Thymus (tissue), 11 donors: ENCODE measurements around the gene LILRA2. TPM values are rescaled to one million over a fixed set of nuclear protein-coding genes. Genes with fewer than 3 reads are reported as not detected.
"Not testable (repeated sequence)": the region's sequence is repeated elsewhere in the genome, so short reads cannot be mapped to it uniquely, and the experiment has no call there.

ENCODE experiments used
- DNase-seq, 9 donors: peaks; one replicate each; pipeline ENCODE4 v3.0.0-alpha.2; 2013; ENCODE audit warnings: low spot score in 9 of 9, low read depth in 6 of 9, missing footprints in 1 of 9
- H3K27ac ChIP-seq, 2 donors: one replicate each; pipeline ENCODE4 v1.5.1; 2013; ENCODE audit warnings: control low read depth in 1 of 2, low read depth in 1 of 2, low read length in 1 of 2, mild to moderate bottlenecking in 1 of 2, moderate library complexity in 1 of 2
- H3K27me3 ChIP-seq, 2 donors: one replicate each; pipeline ENCODE4 v1.5.1; 2013; ENCODE audit warnings: low read length in 1 of 2; ENCODE audit not compliant: control insufficient read depth in 2 of 2, insufficient read depth in 1 of 2
- H3K36me3 ChIP-seq, 2 donors: one replicate each; pipeline ENCODE4 v1.5.1; 2013; ENCODE audit warnings: low read length in 1 of 2, mild to moderate bottlenecking in 1 of 2, moderate library complexity in 1 of 2; ENCODE audit not compliant: control insufficient read depth in 2 of 2, insufficient read depth in 2 of 2
- H3K4me1 ChIP-seq, 2 donors: one replicate each; pipeline ENCODE4 v1.5.1; 2013; ENCODE audit warnings: low read length in 2 of 2; ENCODE audit not compliant: control insufficient read depth in 2 of 2, insufficient read depth in 2 of 2
- H3K4me3 ChIP-seq, 2 donors: one replicate each; pipeline ENCODE4 v1.5.1; 2013; ENCODE audit warnings: low read length in 2 of 2, control low read depth in 1 of 2, mild to moderate bottlenecking in 1 of 2
- H3K9me3 ChIP-seq, 2 donors: one replicate each; pipeline ENCODE4 v1.5.1; 2013; ENCODE audit warnings: low read length in 1 of 2, mild to moderate bottlenecking in 1 of 2; ENCODE audit not compliant: control insufficient read depth in 2 of 2, insufficient read depth in 1 of 2
- WGBS: extraction: QIAGEN DNeasy Blood & Tissue Kit; methylation state at CpG from one replicate; pipeline ENCODE4 v1.1.7; 2013; 5-methylcytosine and 5-hydroxymethylcytosine counted together
- polyA plus RNA-seq: library from polyadenylated mRNA; stranded (reverse); fragments of 200-250 nt; gene quantifications from one replicate; pipeline ENCODE4 v1.2.3, GENCODE V29; 2013
- total RNA-seq: library from RNA; stranded (reverse); fragments of 120-200 nt; gene quantifications from one replicate; pipeline ENCODE4 v1.2.4, GENCODE V29; 2013
- donor health status: healthy.

Gene LILRA2
- total and polyA plus RNA-seq, 2 donors, result 1.3 to 3.2 TPM

GRCh38 chr19:54614726-54615125, 41.1 kb downstream of the LILRA2 start:
- no peak overlapping the region for H3K4me3 ChIP-seq
- DNase-seq, result no peak
- no peaks in the 10 kb centered on the region for H3K36me3 ChIP-seq
- no peak overlapping the region for H3K27ac ChIP-seq
- H3K4me1 ChIP-seq, result no peaks in the 10 kb centered on the region
- H3K9me3 ChIP-seq, result no peaks in the 10 kb centered on the region
- 93% methylated on average over 1 of the region's 1 CpG for WGBS
- no peaks in the 10 kb centered on the region for H3K27me3 ChIP-seq

GRCh38 chr19:54616057-54616456, 42.5 kb downstream of the LILRA2 start:
- H3K27me3 ChIP-seq, result no peaks in the 10 kb centered on the region
- no peak overlapping the region for H3K4me3 ChIP-seq
- no peaks in the 10 kb centered on the region for H3K9me3 ChIP-seq
- DNase-seq, result no peak
- no peaks in the 10 kb centered on the region for H3K36me3 ChIP-seq
- H3K27ac ChIP-seq, result no peak overlapping the region
- 81% methylated on average over 3 of the region's 3 CpGs for WGBS
- H3K4me1 ChIP-seq, result no peaks in the 10 kb centered on the region

GRCh38 chr19:54616821-54617560, 43.4 kb downstream of the LILRA2 start:
- H3K9me3 ChIP-seq, result no peaks in the 10 kb centered on the region
- H3K27ac ChIP-seq, result no peak overlapping the region
- 92% methylated on average over 5 of the region's 5 CpGs for WGBS
- H3K36me3 ChIP-seq, result no peaks in the 10 kb centered on the region
- no peaks in the 10 kb centered on the region for H3K27me3 ChIP-seq
- DNase-seq, result no peak
- no peaks in the 10 kb centered on the region for H3K4me1 ChIP-seq
- H3K4me3 ChIP-seq, result no peak overlapping the region

DNA sequence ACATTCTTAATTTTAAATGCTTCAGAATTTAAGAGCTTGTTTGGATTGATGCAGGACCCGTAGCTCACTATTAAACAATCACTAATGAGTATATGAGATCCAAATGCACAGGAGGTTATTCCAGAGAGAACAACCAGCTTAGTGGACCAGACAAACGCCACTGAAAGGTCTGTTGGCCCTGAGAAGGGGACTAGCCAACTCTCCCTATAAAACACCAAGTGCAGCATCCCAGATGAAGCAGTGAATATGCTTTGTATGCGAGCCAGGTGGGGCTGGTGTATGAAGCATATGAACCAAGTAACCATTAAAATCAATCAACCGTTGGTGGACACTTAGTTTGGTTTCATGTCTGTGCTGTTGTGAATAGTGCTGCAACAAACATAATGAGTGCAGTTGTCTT, 46.9 kb downstream of the LILRA2 start:
- Histone ChIP-seq H3K4me1 (no peaks in the 10 kb centered on the region), H3K36me3 (no peaks in the 10 kb centered on the region), H3K4me3 (no peak overlapping the region), H3K27ac (no peak overlapping the region), H3K9me3 (no peaks in the 10 kb centered on the region), H3K27me3 (no peaks in the 10 kb centered on the region)
- WGBS, result 94% methylated on average over 4 of the region's 4 CpGs
- no peak for DNase-seq

DNA sequence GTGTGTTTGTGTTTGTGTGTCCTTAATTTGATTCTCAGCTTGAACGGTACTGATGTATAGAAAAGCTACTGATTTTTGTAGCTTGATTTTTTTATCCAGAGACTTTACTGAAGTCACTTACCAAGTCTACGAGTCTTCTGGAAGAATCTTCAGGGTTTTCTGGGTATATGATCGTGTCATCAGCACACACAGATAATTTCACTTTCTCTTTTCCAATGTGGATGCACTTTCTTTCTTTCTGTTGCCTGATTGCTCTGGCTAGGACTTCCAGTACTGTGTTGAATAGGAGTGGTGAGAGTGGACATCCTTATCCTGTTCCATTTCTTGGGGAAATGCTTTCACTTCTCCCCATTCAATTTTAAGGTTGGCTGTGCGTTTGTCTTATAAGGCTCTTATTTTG, 48.8 kb downstream of the LILRA2 start:
- H3K4me3 ChIP-seq, result no peak overlapping the region
- no peaks in the 10 kb centered on the region for H3K27me3 ChIP-seq
- WGBS, result 79% methylated on average over 4 of the region's 4 CpGs
- no peak for DNase-seq
- H3K4me1 ChIP-seq, result no peaks in the 10 kb centered on the region
- peaks cover 0 to 3% of the 10 kb centered on the region in 2 donors for H3K9me3 ChIP-seq
- H3K36me3 ChIP-seq, result no peaks in the 10 kb centered on the region
- H3K27ac ChIP-seq, result no peak overlapping the region

DNA sequence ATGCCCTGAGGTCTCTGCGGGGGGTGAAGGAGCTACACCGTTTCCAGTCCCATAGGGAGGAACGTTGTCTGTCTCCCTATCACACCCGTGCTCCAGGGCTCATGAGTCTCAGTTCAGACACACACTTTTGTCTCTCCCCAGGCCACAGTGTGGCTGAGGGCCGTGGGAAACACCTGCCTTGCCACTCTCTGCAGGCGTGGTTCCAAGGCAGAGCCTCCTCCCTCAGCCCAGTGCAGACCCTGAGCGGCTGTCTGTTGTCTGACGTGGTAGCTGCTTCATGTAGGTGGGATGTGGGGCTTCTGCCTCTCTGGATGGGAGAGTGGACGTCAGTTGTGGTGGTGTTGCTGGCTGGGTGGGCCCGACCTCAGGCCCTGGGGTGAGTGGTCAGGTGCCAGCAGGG, 50.6 kb downstream of the LILRA2 start:
- not testable (repeated sequence) for H3K9me3 ChIP-seq, H3K27me3 ChIP-seq, H3K4me3 ChIP-seq, H3K27ac ChIP-seq, H3K36me3 ChIP-seq, DNase-seq, H3K4me1 ChIP-seq
- 26% methylated on average over 10 of the region's 10 CpGs for WGBS

GRCh38 chr19:54624934-54625730, 51.5 kb downstream of the LILRA2 start:
- not testable (repeated sequence) for H3K27me3 ChIP-seq, H3K27ac ChIP-seq, DNase-seq, H3K36me3 ChIP-seq, H3K4me3 ChIP-seq, H3K9me3 ChIP-seq, H3K4me1 ChIP-seq
- 38% methylated on average over 14 of the region's 15 CpGs for whole genome bisulfite sequencing

GRCh38 chr19:54626757-54627156, 53.2 kb downstream of the LILRA2 start:
- WGBS, result 96% methylated on average over 8 of the region's 8 CpGs
- Histone ChIP-seq H3K4me3 (no peak overlapping the region), H3K4me1 (no peaks in the 10 kb centered on the region)

DNA sequence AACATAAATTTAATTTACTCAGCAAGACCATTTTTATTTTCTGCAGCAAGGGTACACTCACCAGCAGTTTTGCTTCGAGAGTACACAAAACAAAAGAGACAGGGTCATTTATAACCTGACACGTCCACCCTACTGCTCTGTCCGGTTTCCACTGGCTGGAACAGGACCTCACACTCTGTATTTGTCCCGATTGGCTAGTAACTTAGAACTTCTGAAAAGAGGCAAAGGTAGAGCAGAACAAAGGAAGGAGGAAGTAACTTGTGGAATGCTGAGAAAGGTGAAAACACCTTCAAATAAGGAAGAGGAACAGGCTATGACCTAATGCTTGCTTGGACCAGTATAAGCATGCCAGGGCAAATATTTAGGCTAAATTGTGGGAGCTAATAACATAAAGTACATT, 54.3 kb downstream of the LILRA2 start:
- DNase-seq, H3K27ac ChIP-seq: not testable (repeated sequence)

More at GRCh38 chr19:54626757-54627156, 53.2 kb downstream of the LILRA2 start:
- Histone ChIP-seq H3K9me3 (peaks cover 0 to 3% of the 10 kb centered on the region in 2 donors), H3K27ac (no peak overlapping the region), H3K27me3 (no peaks in the 10 kb centered on the region), H3K36me3 (no peaks in the 10 kb centered on the region)
- no peak for DNase-seq

More for the DNA sequence above, 54.3 kb downstream of the LILRA2 start:
- not testable (repeated sequence) for H3K27me3 ChIP-seq, H3K4me3 ChIP-seq, H3K4me1 ChIP-seq, H3K9me3 ChIP-seq, H3K36me3 ChIP-seq
- whole genome bisulfite sequencing, result 91% methylated on average over 4 of the region's 4 CpGs
